ENCODE data around the gene LAP3.

- no peak for TF ChIP-seq POLR2AphosphoS5 (IDR thresholded peaks at IDR 0.05; ENCODE audit: borderline replicate concordance, low read depth, low read length)
- no peak for TF ChIP-seq EZH2 (IDR thresholded peaks at IDR 0.05)
- TF ChIP-seq FOXP2 (optimal IDR thresholded peaks at IDR 0.05; ENCODE audit: control extremely low read depth, extremely low read length, insufficient read depth), result no peak
Measured at GRCh38 chr4:17618926-17619325, 41.9 kb downstream of the LAP3 start.

Measured in SK-N-MC (cell line).